Caco-2 (cell line): ENCODE results near the gene SH2B2. TPM values are rescaled to one million over a fixed set of nuclear protein-coding genes. Genes with fewer than 3 reads are reported as not detected.
"Not testable (repeated sequence)": the region's sequence is repeated elsewhere in the genome, so short reads cannot be mapped to it uniquely, and the experiment has no call there.

Experiments used
- BruUV-seq: library from RNA; stranded (reverse); fragments of 400-500 nt; replicated peaks from 2 replicates; lab custom pipeline; 2021; lab: Mats Ljungman, UMichigan
- CTCF ChIA-PET: fragments of 300-600 bp; sonication (Branson Sonifier 250); formaldehyde crosslinking; loops from one replicate; lab custom pipeline; 2022; ENCODE audit warnings: antibody characterized with exemption; lab: Charles Lee
- POLR2A ChIA-PET: fragments of 300-600 bp; sonication (Branson Sonifier 250); formaldehyde crosslinking; loops from one replicate; lab custom pipeline; 2022; ENCODE audit warnings: antibody characterized with exemption; lab: Charles Lee
- DNase-seq, 2 experiments: peaks; one replicate each; pipeline versions ENCODE4 v3.0.0 to v3.0.0-alpha.2; 2020 to 2022
- H3K27me3 ChIP-seq: replicated peaks from 2 replicates; pipeline ENCODE4 v1.6.0; 2011; ENCODE audit warnings: low read length; ENCODE audit not compliant: control insufficient read depth, insufficient read depth
- H3K36me3 ChIP-seq: 2 replicates; pipeline ENCODE4 v1.5.1; 2011; ENCODE audit warnings: low read length; ENCODE audit not compliant: control insufficient read depth, insufficient read depth
- H3K4me1 ChIP-seq: fragments of 250-450 bp; sonication (Bioruptor Pico); 2 replicates; pipeline ENCODE4 v1.5.1; 2020; ENCODE audit warnings: mild to moderate bottlenecking
- H3K4me3 ChIP-seq: 2 replicates; pipeline ENCODE4 v1.5.1; 2011; ENCODE audit warnings: low read depth, mild to moderate bottlenecking, control low read depth, low read length
- H3K9me3 ChIP-seq: fragments of 250-450 bp; sonication (Bioruptor Pico); 2 replicates; pipeline ENCODE4 v1.5.1; 2020; ENCODE audit warnings: mild to moderate bottlenecking, moderate library complexity
- H3K27ac Mint-ChIP-seq: one replicate; pipeline ENCODE4 v1.8.0; 2022; ENCODE audit warnings: mixed read lengths; ENCODE audit not compliant: unreplicated experiment
- H3K27me3 Mint-ChIP-seq: one replicate; pipeline ENCODE4 v1.8.0; 2022; ENCODE audit warnings: mixed read lengths; ENCODE audit not compliant: insufficient read depth, unreplicated experiment
- H3K36me3 Mint-ChIP-seq: one replicate; pipeline ENCODE4 v1.8.0; 2022; ENCODE audit warnings: mild to moderate bottlenecking, mixed read lengths; ENCODE audit not compliant: insufficient read depth, unreplicated experiment
- H3K4me1 Mint-ChIP-seq: one replicate; pipeline ENCODE4 v1.8.0; 2022; ENCODE audit warnings: low read depth, mixed read lengths; ENCODE audit not compliant: unreplicated experiment
- H3K4me3 Mint-ChIP-seq: one replicate; pipeline ENCODE4 v1.8.0; 2022; ENCODE audit warnings: mild to moderate bottlenecking, moderate library complexity, mixed read lengths; ENCODE audit not compliant: unreplicated experiment
- H3K9me3 Mint-ChIP-seq: one replicate; pipeline ENCODE4 v1.8.0; 2022; ENCODE audit warnings: mixed read lengths; ENCODE audit not compliant: unreplicated experiment
- intact Hi-C: fragments of 100-400 bp; cut with micrococcal nuclease; formaldehyde crosslinking; loops from one replicate; pipeline ENCODE4 v1.10.0; 2022; ENCODE audit not compliant: unreplicated experiment
- total RNA-seq: library from RNA; stranded (reverse); gene quantifications from 2 replicates; pipeline ENCODE4 v1.2.3, GENCODE V29; 2022
- TF ChIP-seq, protein P1 (sequence below), 2 experiments: fragments of 200-600 bp in 1 of 2; IDR thresholded peaks; 1 replicate in 1 of 2; 2 replicates in 1 of 2; pipeline versions ENCODE4 v1.5.1 to v1.8.0; 2011 to 2022; ENCODE audit warnings: antibody characterized with exemption in 1 of 2, control low read depth in 1 of 2, inconsistent platforms in 1 of 2, low read depth in 1 of 2, low read length in 1 of 2, mild to moderate bottlenecking in 1 of 2, moderate library complexity in 1 of 2; ENCODE audit not compliant: insufficient read depth in 1 of 2, severe bottlenecking in 1 of 2, unreplicated experiment in 1 of 2

Gene SH2B2
- total RNA-seq, 1 experiment from 2014 or later: 10.6 TPM

DNA sequence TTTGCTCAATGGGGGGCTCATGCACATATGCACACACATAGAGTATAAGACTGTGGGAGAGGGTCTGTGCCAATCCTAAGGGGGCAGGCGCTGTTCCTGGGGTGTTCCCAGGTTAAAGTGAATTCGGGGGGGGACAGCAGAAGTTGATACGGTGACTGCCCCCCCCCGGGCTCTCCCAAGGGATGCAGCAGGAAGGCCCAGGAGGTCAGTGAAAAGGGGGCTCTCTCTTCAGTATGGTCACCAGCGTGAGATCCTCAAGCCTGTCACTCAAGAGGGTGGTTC is 37.2 kb downstream of the SH2B2 start:
- no peaks in the 10 kb centered on the region for H3K27me3 ChIP-seq
- peaks cover 11% of the 10 kb centered on the region for H3K4me1 Mint-ChIP-seq
- no peaks in the 10 kb centered on the region for H3K36me3 Mint-ChIP-seq
- TF ChIP-seq, protein P1, sequence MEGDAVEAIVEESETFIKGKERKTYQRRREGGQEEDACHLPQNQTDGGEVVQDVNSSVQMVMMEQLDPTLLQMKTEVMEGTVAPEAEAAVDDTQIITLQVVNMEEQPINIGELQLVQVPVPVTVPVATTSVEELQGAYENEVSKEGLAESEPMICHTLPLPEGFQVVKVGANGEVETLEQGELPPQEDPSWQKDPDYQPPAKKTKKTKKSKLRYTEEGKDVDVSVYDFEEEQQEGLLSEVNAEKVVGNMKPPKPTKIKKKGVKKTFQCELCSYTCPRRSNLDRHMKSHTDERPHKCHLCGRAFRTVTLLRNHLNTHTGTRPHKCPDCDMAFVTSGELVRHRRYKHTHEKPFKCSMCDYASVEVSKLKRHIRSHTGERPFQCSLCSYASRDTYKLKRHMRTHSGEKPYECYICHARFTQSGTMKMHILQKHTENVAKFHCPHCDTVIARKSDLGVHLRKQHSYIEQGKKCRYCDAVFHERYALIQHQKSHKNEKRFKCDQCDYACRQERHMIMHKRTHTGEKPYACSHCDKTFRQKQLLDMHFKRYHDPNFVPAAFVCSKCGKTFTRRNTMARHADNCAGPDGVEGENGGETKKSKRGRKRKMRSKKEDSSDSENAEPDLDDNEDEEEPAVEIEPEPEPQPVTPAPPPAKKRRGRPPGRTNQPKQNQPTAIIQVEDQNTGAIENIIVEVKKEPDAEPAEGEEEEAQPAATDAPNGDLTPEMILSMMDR (IDR thresholded peaks at IDR 0.05; ENCODE audit: insufficient read depth in 1 of 2, low read depth in 1 of 2, low read length in 1 of 2, severe bottlenecking in 1 of 2, unreplicated experiment in 1 of 2): no peak
- no peaks in the 10 kb centered on the region for H3K36me3 ChIP-seq
- H3K4me3 Mint-ChIP-seq: no peak overlapping the region
- no peaks in the 10 kb centered on the region for H3K9me3 ChIP-seq
- DNase-seq: no peak
- ChIA-PET POLR2A (no interaction called here), CTCF (no interaction called here)
- intact Hi-C loops: loop anchor here (5.0 kb wide), 1 partner anchor 37 kb away; the partner anchor contains the start of gene SH2B2
- H3K27ac Mint-ChIP-seq: no peak overlapping the region
- no TSS peak for BruUV-seq
- H3K4me3 ChIP-seq: no peak overlapping the region
- H3K9me3 Mint-ChIP-seq: no peaks in the 10 kb centered on the region
- H3K27me3 Mint-ChIP-seq: peaks cover 8% of the 10 kb centered on the region
- peaks cover 9% of the 10 kb centered on the region; the same call in 1 of the 2 replicates for H3K4me1 ChIP-seq

DNA sequence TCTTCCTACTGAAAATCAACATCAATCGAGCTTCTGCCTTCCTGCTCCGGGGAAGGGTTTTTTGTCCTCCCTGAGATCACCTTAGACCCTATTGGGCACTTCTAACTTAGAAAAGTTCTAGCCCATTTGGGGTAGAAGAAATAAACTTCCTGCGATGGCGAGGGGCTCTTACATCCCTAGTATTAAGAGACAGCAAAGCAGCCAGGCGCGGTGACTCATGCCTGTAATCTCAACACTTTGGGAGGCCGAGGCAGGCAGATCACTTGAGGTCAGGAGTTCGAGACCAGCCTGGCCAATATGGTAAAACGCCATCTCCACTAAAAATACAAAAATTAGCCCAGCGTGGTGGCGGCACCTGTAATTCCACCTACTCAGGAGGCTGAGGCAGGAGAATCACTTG is 38.4 kb downstream of the SH2B2 start:
- intact Hi-C loops, H3K36me3 Mint-ChIP-seq, H3K4me3 Mint-ChIP-seq, H3K27me3 ChIP-seq, H3K36me3 ChIP-seq, H3K9me3 ChIP-seq, H3K9me3 Mint-ChIP-seq, H3K27me3 Mint-ChIP-seq, H3K4me3 ChIP-seq, CTCF ChIA-PET, BruUV-seq, DNase-seq, H3K4me1 ChIP-seq, H3K27ac Mint-ChIP-seq, POLR2A ChIA-PET: not testable (repeated sequence)
- peaks cover 11% of the 10 kb centered on the region for H3K4me1 Mint-ChIP-seq

DNA sequence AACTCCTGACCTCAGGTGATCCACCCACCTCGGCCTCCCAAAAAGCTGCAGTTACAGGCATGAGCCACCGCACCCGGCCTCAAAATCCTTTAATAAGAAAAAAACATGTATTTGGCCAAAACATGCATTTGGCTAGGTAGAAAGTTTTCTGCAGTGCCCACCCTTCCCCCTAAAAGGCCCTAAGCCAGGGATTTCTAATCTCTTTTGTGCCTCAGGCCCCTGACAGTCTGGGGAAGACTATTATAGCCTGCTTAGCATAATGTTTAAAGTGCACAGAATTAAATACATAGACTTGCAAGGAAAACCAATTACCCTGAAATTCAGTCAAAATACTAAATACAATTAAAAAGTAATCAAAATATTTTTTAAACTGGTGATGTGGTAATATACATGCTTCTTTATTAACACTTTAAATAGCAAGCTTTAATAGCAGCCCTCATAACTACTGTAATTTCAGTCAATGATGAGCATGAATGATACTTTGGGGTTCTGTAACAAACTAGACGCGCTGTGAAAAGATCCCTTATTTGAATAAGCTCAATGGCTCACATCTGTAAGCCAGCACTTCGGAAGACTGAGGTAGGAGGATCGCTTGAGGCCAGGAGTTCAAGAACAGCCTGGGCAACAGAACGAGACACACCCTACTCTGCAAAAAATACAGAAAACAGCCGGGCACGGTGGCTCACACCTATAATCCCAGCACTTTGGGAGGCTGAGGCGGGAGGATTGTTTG is 39.7 kb downstream of the SH2B2 start:
- no TSS peak for BruUV-seq
- Mint-ChIP-seq H3K27ac (no peak overlapping the region), H3K4me3 (no peak overlapping the region), H3K36me3 (no peaks in the 10 kb centered on the region), H3K27me3 (peaks cover 8% of the 10 kb centered on the region), H3K4me1 (peaks cover 11% of the 10 kb centered on the region), H3K9me3 (no peaks in the 10 kb centered on the region)
- ChIA-PET POLR2A (no interaction called here), CTCF (no interaction called here)
- intact Hi-C loops: no loop called here
- H3K9me3 ChIP-seq: no peaks in the 10 kb centered on the region
- no peaks in the 10 kb centered on the region for H3K27me3 ChIP-seq
- TF ChIP-seq, protein P1 (IDR thresholded peaks at IDR 0.05; ENCODE audit: insufficient read depth in 1 of 2, low read depth in 1 of 2, low read length in 1 of 2, severe bottlenecking in 1 of 2, unreplicated experiment in 1 of 2): no peak
- no peaks in the 10 kb centered on the region for H3K36me3 ChIP-seq
- H3K4me3 ChIP-seq: no peak overlapping the region
- H3K4me1 ChIP-seq: peaks cover 5% of the 10 kb centered on the region; the same call in 1 of the 2 replicates
- no peak for DNase-seq

DNA sequence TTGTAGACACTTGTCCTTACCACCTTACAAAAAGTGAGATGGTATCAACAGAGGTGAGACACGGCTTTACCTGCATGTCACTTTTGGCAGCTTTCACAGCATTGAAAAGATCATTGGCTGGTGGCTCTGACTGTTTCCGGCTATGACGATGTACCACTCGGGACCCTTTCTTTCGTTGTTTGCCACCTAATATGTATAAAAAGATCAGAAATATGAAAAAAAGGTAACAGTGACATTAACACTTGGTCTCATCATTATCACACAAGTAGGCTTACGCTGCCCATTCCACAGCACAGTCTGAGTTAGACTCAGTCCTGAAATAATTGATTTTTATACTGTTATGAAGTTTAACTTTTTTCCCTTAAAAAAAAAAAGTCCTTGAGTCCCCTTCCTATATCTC is 40.5 kb downstream of the SH2B2 start:
- H3K9me3 Mint-ChIP-seq, H3K36me3 ChIP-seq, H3K4me1 ChIP-seq, intact Hi-C loops, CTCF ChIA-PET, POLR2A ChIA-PET, H3K27ac Mint-ChIP-seq, H3K9me3 ChIP-seq, H3K36me3 Mint-ChIP-seq, H3K27me3 Mint-ChIP-seq, DNase-seq, H3K4me3 ChIP-seq, H3K27me3 ChIP-seq, BruUV-seq: not testable (repeated sequence)
- Mint-ChIP-seq H3K4me3 (peak overlapping the region; percentile 24), H3K4me1 (peaks cover 11% of the 10 kb centered on the region)

DNA sequence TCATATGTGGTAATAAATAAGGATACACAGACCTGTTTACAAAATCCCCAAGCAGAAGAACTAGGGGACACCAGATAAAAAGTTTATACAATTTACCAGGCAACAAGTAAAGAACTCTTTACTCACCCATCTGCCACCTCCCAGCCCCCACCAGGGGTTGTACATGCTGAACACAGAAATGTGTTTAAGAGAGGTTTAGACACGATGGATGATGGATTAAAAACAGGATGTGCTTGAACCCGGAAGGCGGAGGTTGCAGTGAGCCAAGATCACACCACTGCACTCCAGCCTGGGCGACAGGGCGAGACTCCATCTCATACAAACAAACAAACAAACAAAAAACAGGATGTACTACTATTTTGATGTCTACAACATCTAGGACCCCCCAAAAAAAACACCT is 42.2 kb downstream of the SH2B2 start:
- H3K9me3 ChIP-seq, H3K4me3 ChIP-seq, H3K9me3 Mint-ChIP-seq, CTCF ChIA-PET, H3K4me1 ChIP-seq, H3K4me3 Mint-ChIP-seq, POLR2A ChIA-PET, DNase-seq, H3K27me3 ChIP-seq, BruUV-seq, H3K36me3 ChIP-seq, H3K27me3 Mint-ChIP-seq, intact Hi-C loops, H3K36me3 Mint-ChIP-seq, H3K27ac Mint-ChIP-seq: not testable (repeated sequence)
- H3K4me1 Mint-ChIP-seq: peaks cover 11% of the 10 kb centered on the region

DNA sequence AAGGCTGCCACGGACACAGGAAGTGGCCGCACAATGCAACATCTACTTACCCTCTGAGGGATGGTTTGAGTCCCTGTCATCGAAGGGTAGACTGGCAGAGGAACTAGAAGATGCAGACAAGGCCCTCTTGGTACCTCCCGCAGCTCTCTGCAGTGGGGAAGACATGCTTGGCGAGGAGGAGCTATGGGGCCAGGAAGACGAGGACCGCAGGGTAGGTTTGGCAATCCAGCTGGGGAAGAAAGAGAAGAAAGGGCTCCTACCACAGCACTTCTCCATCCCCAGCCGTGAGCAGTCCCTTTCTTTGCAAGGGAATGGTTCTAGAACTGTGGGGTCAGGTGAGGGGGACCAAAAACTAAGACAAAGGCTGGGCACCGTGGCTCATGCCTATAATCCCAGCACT is 42.7 kb downstream of the SH2B2 start:
- H3K27me3 Mint-ChIP-seq, H3K36me3 ChIP-seq, BruUV-seq, POLR2A ChIA-PET, H3K27me3 ChIP-seq, H3K4me1 ChIP-seq, H3K4me3 Mint-ChIP-seq, H3K9me3 ChIP-seq, H3K36me3 Mint-ChIP-seq, intact Hi-C loops, DNase-seq, H3K27ac Mint-ChIP-seq, H3K9me3 Mint-ChIP-seq, H3K4me3 ChIP-seq, CTCF ChIA-PET: not testable (repeated sequence)
- peaks cover 11% of the 10 kb centered on the region for H3K4me1 Mint-ChIP-seq
